Effector CD8-positive, alpha-beta T cell (primary cell): ENCODE measurements around the gene SH3BP5.
"Not testable (repeated sequence)": the region's sequence is repeated elsewhere in the genome, so short reads cannot be mapped to it uniquely, and the experiment has no call there.

Experiments used
- DNase-seq: peaks from one replicate; lab custom pipeline; 2025; lab: John Stamatoyannopoulos, UW
- total RNA-seq, 4 experiments: gene quantifications; one replicate each; lab custom pipeline; 2026; lab: John Stamatoyannopoulos, UW

The SH3BP5 gene, protein sequence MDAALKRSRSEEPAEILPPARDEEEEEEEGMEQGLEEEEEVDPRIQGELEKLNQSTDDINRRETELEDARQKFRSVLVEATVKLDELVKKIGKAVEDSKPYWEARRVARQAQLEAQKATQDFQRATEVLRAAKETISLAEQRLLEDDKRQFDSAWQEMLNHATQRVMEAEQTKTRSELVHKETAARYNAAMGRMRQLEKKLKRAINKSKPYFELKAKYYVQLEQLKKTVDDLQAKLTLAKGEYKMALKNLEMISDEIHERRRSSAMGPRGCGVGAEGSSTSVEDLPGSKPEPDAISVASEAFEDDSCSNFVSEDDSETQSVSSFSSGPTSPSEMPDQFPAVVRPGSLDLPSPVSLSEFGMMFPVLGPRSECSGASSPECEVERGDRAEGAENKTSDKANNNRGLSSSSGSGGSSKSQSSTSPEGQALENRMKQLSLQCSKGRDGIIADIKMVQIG
- total RNA-seq = 27.8 to 79.7 (median 48.8) reads per million in 4 experiments

DNA sequence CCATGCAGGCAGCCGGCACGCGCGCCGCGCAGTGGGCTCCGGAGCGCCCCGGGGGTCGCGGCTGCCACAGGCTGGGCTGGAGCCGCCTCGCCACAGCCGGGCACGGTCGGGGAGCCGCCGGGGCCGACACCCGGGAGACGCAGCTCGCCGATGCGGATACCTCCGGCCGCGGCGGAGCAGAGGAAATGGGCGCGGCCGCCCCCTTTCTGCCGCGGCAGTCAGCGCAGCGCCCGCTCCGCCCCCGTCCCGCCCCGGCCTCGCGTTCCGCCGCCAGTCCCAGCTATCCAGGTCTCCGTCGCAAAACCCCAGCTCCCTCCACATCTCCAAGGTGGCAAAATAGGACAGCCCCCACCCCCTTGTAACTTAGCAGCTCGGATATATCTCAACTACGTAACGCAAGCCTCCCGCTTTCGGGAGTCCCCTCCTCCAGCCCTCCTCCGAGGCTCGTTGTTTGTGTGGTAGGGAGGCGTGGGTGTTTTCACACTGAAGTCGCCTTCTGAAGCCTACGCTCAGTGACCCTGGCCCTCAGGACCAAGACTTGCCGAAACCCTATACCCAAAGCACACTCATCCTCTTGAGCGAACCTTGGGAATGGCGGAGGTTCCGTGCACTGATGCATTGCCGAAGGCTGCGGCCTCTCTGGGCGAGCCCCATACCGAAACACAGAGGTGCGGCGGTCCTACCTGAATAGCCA lies at the start of gene SH3BP5:
TSS of gene SH3BP5 (minus strand) at position 182 of the 694 bp plus-strand sequence. CDS start at position 4, 178 bp downstream.
- DNase-seq = peak; percentile 30

DNA sequence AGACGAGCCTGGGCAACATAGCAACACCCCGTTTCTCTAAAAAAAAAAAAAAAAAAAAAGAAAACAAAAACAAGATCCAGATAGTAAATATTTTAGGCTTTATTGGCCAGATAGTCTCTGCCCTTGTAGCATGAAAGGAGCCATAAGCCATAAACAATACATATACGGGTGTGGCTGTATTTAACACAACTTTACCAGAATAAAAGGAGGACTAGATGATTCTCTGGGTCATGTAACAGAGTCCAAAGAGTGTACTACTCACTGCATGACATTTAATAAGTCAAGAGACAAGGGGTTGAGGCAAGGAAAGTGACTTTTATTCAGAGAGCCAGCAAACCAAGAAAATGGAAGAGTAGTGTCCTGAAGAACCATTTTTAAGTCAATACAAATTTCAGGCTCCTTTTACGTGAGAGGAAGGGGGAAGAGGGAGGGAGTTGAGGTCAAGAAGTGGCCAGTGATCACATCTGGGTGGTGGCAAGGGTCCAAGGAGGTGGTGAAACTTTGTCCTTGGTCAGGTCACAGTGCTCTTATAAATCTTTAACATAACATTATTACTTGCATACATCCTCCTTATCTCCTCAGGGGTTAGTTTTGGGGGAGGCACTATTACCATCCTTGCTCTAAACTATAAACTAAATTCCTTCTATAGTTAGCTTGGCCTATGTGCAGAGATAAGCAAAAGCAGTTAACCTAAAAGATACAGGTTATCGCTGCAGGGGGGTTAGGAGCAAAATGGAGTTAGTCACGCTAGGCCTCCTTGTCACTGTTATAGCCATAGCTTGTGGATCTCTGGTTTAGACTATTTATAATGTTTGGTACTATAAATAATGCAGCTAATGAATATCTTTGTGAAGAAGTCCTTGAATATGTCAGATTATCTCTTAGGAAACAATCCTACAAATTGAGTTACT lies 48.8 kb upstream of the SH3BP5 start:
- no peak for DNase-seq

DNA sequence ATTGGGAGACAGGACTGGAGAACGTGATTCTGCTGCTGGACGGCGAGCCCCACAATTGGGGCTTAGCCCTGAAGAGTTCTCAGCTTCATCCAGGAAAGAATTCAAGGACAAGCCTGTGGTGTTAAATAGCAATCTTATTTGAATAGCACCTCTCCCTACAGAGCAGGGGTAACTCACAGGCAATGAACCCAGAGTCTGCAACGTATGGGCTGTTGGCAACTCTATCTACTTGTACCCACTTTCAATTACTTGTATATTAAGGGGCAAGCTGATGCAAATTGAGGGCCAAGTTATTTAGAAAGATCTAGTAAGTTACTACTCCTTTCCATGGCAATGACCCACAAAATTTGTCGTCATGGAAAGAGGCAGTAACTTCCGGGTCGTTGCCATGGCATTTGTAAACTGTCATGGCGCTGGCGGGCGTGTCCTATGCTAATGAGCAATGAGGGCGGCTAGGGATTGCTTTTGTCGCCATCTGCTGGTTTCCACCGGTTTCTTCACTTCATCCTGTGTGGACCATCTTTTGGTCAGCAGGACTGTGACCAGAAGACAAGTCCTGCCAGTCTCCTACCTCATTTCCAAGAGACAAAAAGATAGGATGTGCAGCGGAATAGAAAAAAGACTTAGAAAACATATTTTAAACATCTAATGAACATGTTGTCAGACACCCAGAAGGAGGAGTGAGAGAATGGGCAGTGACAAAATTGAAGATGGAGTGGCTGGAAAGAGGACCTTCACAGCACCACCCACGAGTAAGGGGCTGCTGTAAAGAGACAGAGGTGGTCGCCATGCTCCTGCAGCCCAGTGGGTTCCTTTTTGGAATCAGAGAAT lies 45.8 kb upstream of the SH3BP5 start:
- peak; percentile 91 for DNase-seq

DNA sequence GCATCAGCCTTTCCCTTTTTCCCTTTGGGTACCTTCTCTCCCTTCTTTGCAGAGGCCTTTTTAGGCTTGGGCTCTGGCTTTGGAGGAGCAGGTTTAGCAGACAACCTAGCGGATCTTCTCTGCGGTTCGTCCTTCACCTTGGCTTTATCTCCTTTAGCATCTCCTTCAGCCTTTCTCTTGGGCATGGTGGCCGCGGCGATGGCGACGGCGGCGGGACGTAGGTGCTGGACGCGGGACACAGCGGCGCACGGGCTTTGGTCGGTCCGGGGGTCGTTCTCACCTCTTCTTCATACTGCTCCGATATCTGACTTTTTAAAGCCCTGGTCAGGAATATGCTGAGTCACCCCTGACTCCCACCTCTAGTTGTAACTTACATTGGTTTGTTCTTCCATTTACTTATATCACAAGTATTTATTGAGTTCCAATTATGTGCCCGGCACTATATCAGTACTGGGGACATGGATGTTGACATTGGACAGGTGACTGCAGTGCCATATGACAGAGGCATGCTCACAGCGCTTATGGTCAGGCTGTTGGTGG lies 43.1 kb upstream of the SH3BP5 start:
- no peak for DNase-seq

DNA sequence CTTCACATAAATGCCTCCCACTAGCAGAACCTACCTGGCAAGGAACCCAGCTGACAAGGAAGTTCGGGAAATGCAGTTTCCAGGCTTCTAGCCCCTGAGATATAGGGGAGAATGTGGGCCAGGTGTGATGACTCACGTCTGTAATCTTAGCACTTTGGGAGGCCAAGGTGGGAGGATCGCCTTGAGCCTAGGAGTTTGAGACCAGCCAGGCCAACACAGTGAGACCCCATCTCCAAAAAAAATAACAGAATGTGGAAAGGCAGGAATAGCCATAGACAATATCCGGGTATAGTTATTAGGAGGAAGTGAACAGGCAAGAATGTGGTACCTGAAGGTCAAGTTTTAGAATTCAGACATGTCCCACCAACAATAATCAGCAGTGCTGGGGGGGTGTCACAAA lies 40.5 kb upstream of the SH3BP5 start:
- DNase-seq = no peak

DNA sequence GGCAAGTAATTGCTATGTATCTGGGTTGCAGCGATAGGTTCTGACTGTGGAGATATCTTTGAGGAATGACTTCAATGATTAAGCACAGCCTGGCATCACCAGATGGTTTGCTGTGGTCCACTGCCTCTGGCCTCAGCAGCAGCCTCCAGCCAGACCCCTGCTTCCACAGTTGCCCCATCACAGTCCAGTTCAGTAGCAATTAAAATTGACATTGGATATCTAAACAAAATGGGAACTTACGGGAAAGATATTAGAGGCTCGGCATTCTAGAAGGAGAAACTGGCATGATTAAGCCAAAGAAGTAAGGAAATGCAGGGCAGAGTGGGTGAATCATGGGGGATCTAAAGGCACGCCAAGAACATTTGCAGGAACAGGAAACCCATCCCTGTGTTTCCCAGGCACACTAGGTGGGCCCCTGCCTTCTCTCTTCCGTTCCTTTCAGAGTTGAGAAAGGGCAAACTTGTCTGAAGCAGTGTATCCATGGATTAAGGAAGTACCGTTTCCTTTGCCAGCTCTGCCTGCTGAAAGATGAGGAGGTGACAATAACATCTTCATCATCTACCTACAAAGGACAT lies 36.3 kb upstream of the SH3BP5 start:
- DNase-seq = no peak

- DNase-seq = no peak
Observed at GRCh38 chr3:15367059-15367458, 34.7 kb upstream of the SH3BP5 start.

DNA sequence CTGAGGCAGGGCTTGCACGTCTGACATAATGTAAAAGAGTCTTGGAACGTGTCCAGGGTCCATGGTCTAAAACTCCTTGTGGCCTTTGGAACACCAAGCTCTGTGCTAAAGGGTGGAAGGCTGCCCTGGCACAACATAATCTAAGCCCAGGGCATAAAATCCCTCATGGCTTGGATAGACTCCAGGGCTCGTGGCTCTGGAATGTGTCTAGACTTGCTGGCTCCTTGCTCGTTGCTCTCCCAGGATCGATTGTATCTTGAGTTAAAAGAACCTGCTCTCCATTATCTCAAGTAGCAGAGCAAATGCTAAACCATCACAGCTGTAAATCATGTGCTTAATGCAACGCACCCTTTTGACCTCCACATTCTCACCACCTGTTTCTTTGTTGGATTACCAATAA lies 31.7 kb upstream of the SH3BP5 start:
- not testable (repeated sequence) for DNase-seq

DNA sequence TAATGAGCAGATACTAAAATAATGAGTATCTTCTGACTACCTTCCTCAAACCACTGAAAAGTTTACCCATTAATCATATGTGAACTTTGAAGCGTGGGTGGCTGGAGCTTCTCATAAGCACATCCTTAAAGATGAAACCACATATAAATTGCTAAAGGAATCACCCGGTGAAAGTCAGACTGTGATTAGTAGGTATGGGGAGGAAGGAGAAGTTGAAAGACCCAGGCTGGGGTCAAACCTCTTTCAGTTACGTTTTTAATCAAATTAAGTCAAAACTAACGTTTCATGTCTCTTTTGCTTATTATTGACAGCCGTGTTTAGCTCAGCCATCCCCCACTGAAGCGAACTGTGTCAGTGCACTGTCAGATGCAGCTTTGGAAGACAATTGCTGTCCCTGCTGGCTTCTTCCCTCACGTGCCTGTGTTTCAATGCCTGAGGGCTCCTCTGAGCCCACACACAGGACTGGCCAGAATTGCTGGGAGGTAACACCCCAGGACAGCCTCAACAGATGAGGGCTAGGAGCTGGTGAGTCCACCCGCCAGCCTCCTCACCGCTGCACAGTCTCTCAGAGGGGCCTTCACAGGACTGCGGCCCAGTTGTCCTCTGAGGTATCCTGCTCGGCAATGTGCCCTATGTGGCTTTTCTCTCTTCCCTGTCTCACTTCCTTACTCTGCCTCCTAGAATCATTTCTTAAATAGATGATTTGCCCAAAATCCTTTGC lies 29.3 kb upstream of the SH3BP5 start:
- no peak for DNase-seq

DNA sequence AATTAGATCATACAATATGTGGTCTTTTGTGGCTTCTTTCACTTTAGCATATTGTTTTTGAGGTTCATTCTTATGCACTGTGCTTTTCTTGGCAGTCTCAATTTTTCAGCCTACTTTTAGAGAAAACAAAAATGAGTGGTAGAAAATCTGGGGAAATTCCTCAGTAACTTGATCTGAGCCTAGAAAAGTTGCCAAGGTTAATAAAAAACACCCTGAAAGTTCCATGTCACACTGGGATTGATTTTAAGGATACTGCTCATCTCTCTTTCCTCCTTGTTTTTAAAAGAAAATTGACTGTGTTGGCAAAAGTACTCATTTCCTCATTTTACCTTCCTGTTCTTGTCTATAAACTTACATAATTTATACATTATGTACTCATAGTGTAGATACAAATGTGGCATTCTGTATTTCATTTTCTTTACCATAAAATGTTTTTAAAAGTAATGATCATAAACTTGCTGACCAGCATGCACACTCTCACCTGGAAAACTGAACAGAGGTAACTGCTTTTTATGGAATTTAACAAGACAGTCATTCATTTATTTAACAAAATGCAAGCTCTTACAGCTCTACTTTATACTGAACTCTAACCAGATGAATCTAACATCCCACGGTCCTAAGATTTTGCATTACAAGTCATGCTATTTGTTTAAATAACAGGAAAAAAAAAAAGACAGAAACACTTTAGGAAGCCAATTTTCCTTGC lies 28.6 kb upstream of the SH3BP5 start:
- no peak for DNase-seq

GRCh38 chr3:15359677-15360397 lies 27.5 kb upstream of the SH3BP5 start:
- no peak for DNase-seq

GRCh38 chr3:15356651-15357061 lies 24.3 kb upstream of the SH3BP5 start:
- DNase-seq = not testable (repeated sequence)

DNA sequence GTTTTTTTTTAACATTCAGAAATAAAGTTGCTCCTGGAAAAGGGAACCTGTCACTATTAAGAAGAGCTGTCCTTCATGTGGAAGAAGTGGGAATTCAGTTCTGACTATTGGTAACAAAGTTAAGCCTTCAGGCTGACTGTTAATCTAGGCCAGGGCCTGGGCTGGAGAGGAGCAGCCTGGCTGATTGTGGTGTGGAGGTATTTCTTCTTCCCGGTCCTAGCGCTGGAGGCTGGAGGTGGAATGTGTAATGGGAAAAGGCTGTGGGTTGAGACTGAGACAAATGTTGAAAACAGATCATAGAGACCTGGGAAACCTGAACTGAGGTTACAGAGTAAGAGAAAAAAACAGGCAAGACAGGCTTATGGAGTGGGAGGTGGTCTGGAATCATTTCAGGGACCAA lies 23.8 kb upstream of the SH3BP5 start:
- no peak for DNase-seq

DNA sequence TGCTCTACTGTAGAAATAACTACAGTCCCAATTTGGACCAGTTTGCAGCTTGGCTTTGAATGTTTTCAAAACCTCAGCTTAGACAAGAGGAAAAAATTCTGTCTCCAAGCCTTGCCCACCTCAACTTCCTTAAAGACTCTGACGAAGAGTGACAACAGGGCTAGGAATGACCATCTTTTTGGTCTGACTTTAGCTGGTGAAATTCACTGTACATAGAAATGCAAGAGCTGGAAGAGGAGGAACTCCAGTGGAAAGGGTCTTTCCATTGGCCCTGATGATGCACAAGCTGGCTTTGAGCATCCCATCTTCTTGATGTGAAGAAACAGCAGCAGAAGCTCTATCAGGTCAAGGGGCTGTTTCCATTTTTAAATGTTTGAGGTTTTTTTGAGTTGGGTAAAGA lies 22.7 kb upstream of the SH3BP5 start:
- no peak for DNase-seq

DNA sequence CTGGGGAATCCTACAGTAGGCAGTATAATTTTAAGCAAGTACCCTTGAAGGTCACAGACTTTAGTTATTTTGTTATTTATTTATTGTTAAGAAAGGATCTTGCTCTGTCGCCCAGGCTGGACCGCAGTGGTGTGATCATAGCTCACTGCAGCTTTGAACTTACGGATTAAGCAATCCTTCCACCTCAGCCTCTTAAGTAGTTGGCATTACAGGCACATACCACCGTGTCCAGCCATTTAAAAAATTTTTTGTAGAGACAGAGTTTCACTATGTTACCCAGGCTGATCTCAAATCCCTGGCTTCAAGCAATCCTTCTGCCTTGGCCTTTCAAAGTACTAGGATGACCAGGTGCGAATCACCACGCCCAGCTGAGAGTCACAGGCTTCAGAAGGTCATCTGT lies 22.1 kb upstream of the SH3BP5 start:
- DNase-seq = no peak

DNA sequence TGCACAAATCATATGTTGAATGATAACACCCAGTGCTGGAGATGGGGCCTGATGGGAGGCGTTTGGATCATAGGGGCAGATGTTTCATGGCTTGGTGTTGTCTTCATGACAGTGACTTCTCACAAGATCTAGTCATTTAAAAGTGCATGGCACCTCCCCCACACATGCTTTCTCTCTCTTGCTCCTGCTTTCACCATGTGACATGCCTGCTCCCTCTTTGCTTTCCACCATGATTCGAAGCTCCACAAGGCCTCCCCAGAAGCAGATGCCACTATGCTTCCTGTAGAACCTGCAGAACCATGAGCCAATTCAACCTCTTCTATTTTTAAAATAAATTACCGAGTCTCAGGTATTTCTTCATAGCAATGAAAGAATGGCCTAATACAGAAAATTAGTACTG lies 17.8 kb upstream of the SH3BP5 start:
- DNase-seq = no peak

DNA sequence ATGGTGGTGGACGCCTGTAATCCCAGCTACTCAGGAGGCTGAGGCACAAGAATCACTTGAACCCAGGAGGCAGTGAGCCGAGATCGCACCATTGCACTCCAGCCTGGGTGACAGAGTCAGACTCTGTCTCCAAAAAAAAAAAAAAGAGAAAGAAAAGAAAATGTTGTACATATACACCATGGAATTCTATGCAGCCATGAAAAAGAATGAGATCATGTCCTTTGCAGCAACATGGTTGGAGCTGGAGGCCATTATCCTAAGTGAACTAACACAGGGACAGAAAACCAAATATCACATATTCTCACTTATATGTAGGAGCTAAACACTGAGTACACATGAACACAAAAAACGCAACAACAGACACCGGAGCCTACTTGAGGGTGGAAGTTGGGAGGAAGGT lies 17.1 kb upstream of the SH3BP5 start:
- not testable (repeated sequence) for DNase-seq

- no peak for DNase-seq
Observed at GRCh38 chr3:15348246-15348645, 15.9 kb upstream of the SH3BP5 start.

DNA sequence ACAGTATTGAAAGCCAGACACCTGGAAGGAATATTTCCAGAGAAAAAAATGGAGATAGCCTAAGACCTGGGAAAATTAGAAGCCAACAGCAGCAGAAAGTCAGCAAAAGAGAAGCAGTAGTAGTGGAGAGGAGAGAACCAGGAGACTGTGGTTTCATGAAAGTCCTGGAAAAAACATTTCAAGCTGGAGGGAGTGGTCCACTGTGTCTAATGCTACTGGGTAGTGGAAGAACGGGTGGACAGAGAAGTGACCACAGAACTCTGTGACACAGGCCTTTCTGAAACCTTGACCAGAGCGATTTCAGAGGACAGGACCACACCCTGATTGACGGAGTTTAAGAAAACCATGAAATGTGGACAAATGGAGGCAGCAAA lies 15.3 kb upstream of the SH3BP5 start:
- DNase-seq = no peak
